Tongue (tissue), 2 donors: Measurements from ENCODE around the gene IL1RL2. TPM values are rescaled to one million over a fixed set of nuclear protein-coding genes. Genes with fewer than 3 reads are reported as not detected.
A peak's percentile ranks its signal among the peaks of the same experiment; 100 is the strongest.

Experiments used
- DNase-seq: peaks from one replicate; pipeline ENCODE4 v3.0.0-alpha.2; 2015
- total RNA-seq: library from RNA; depleted of rRNA; stranded (reverse); fragments of >200 nt; gene quantifications from one replicate; pipeline ENCODE4 v1.2.3, GENCODE V29; 2014

The IL1RL2 gene
- total RNA-seq, 1 donor from 2014 or later = 2.8 TPM

DNA sequence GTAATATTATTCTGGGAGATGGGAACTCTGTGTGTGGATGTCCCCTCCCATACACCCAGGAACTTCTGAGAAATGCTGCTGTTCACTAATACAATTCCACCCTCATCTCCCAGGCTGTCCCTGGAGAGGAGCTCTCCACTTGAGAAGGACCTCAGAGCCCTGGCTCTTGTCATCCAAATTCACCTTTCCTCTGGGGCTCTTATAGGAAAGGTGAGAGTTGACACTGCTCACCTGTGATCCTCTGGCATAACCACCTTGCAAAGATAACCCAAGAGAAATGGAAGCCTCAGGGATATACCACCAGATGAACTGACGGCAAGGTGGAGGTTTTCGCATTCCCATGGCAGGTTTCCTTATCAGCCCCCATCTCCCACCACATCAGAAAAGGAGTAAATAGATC is 52.0 kb downstream of the IL1RL2 start:
- no peak for DNase-seq

DNA sequence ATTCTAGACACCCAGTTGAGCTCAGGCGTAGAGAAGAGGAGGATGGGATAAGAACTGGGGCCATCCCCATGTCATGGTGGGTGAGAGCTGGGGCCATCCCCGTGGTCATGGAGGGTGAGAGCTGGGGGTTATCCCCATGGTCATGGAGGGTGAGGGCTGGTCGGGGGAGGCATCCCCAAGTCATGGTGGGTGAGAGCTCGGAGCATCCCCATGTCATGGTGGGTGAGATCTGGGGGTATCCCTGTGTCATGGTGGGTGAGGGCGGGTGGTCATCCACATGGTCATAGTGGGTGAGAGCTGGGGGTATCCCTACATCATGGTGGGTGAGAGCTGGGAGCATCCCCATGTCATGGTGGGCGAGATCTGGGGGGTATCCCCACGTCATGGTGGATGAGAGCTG is 52.5 kb downstream of the IL1RL2 start:
- no peak for DNase-seq

DNA sequence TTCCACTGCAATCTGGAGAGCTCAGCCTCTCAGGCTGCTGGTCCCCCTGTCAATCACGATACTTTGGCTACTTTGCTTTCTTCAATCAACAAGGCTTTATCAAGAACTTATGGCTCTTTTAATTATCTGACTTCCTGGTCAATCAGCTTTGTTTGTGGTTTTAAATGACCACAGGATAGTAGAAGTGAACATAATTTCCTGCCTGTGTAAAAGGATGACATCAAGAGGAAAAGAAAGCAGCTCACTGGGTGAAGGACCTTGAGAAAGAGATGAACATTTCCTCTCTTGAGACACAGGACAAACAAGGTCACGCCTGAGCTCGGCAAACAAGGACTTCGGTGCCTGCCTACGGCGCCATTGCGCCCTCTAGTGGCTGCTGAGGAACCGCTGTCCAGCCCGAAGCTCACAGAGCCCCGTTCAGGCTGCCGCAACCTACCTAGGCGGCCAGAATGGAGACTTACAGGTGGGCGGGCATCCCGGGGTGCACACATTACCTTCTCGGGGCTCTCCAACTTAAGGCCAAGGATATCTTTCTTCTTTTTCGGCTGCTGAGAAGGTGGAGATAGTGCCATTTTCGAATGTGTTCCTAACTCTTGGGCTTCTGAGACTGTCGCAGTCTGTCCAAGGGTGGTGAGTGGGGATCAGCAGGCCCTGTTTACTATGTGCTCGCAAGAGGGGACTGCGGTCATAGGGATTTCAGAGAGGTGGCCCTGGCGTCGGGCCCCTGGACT is 54.0 kb downstream of the IL1RL2 start:
- peak; percentile 93 for DNase-seq

DNA sequence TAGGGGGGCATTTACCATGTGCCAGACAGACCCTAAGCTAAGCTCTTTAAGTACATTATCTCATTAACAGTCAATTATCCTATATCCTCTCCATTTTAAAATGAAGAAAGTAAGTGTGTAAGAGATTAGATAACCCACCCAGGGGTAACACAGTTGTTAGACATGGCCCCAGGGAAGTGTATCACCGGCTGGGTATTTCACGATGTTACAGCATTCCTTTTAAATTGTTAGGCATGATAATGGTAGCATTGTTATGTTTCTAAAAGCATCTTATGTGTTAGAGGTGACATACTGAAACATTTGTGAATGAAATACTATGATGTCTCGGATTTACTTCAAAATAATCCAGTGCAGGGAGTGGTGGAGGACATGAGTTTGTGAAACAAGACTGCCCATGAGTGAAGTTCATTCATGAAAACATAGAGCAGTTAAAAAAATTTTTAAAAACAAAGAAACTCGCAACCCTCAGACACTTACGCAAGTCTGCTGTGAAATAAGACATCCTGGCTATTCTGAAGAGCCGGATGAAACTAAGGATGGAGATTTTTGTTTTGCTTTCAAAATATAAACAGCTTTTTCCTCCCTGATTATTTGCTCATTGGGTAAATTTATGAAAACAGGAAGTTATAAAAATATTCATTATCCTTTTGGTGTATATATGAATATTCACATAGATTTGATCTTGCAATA is 54.9 kb downstream of the IL1RL2 start:
- DNase-seq = no peak

DNA sequence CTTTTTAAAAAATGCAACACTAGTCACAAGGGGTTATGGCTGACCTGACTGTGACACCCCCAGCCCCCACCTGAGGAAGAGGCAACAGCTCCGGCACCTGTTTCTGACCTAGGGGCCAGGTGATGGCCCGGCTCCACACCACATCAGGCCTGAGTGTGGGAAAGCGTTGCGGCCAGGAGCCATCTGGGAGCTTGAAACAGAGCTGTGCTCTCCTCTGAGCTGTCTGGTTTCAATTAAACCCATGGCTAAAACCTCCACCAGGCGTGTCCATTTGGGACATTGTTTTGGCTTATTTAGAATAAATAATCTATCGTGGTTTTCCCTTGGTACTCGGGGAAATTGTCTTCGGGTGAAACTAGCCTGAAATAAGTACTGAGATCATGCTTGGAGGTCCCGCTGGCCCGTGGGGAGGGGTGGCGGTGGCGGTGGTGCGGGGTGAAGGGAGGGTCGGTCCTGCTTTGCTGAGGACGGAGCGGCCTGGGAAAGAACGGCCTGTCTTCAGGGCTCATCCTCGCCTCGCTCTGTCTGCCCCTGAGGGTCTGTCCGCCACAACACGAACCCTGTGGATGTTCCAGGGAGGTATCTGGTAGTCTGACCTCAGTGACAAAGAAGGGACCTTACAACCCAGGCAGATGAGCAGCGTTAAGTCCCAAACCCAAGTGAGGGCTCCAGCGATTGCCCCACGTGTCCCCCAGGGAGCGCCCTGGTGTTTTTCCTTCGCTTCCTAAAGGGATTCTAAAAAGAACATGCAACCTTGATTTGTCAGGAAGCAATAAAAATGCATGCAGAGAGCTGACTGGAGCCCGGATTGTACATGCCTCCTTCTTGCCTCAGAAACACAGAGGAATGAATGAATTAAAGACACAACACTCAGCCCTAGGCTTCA is 58.7 kb downstream of the IL1RL2 start:
- DNase-seq = peak; percentile 45

DNA sequence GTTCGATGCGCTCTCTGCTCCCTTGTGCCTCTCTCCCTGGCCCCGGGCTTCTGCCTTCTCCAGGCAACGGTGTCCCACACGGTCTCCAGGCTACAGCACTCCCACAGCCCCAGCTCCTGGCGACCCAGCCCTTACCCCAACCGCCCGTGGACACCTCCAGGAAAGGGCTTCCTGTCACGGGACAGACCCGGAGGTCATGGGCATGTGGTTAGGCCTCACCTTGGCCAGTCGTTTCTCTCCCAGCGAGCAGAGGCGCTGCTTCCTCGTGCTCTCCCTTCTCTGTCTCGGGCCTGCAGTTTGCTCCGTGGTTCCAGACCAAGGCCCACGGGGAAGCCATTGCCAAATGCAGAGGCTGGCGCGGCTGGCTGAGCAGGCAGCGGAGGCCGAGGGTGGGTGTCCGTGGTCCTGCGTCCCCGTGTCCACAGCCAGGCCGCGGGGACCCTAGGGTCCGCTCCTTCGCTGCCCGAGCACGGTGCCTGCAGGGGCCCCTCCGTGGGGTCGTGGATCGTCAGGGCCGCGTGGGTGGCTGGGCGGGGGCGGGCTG is 63.5 kb downstream of the IL1RL2 start:
- DNase-seq = no peak

DNA sequence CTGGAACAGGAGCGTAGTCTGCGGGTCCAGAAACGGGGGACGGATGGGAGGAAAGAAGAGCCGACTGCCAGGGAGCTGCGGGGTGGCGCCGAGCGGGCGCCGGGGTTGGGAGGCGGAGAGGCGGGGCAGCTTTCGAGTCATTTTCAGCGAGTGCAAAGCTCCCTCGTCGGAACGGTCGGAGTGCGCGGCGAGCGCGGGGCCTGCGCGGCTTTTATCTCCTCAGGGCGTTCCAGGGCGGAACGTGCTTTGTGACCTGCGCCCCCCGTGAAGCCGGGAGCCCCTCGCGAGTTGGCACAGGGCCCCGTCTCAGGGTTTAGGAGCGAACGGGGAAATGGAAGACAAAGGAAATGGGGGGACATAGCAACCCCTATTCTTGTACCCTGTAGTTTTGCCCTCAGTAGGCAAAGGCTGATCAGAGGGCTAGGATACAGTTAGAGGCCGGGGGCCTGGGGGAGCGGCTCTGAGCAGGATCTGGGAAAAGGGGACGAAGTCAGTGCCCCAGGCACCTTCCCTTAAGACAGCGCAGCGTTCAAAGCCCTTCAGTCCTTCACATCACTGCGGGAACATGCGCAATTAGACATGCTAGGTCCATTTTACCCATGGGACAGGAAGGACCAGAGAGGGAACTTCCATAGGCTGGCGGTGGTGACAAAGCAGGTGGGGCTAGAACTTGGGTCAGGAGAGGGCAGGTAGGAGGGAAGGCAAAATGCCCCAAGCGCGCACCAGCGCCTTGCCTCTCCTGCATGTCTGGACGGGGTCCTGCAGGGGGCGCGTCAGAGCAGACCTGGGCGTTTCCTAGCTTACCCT is 64.4 kb downstream of the IL1RL2 start:
- DNase-seq = peak; percentile 48

DNA sequence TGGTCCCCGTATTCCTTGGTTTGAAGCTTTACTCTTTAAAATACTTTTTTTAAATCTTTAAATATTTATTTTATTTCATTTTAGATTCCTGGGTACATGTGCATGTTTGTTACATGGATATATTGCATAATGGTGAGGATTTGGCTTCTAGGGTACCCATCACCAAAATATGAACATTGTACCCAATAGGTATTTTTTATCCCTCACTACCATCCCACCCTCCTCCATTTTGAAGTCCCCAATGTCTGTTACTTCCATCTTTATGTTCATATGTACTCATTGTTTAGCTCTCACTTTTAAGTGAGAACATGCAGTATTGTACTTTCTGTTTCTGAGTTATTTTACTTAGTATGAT is 65.0 kb downstream of the IL1RL2 start:
- DNase-seq = no peak

DNA sequence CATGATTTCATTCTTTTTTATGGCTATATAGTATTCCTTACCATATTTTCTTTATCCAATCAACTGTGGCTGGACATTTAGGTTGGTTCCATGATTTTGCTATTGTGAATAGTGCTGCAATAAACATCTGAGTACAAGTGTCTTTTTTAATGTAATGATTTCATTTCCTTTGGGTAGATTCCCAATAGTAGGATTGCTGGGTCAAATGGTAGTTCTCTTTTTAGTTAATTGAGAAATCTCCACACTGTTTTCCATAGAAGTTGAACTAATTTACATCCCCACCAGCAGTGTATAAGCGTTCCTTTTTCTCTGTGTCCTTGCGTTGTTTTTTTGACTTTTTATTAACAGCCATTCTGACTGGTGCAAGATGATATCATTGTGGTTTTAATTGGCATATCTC is 65.4 kb downstream of the IL1RL2 start:
- DNase-seq = no peak

DNA sequence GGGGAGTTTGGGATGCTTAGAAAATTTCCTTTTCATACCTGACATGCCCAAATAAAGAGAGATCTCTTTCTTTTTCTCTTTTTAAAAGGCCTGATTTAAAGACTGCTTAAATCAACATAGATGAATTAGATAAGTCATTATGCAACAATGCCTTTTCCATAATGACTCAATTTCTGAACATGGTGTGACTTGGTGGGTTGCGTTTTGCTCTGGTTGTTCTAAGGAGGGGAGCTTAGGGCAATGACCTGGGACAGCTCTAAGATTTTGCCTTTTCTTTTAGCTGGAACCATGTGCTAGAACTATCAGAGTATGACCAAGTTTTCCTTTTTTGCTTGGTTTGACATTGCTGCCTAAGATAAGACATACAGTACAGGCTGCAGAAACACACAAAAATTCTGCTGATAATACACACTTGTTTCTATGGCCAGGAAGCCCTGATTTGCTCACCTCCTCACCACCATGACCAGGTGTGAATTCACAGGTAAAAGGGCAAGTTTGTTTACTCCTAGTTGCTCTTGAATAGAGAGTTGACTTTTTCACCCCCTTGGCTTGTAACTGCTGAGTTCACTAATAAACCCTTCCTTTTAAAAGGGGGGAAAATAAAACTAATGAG is 66.4 kb downstream of the IL1RL2 start:
- DNase-seq = no peak

DNA sequence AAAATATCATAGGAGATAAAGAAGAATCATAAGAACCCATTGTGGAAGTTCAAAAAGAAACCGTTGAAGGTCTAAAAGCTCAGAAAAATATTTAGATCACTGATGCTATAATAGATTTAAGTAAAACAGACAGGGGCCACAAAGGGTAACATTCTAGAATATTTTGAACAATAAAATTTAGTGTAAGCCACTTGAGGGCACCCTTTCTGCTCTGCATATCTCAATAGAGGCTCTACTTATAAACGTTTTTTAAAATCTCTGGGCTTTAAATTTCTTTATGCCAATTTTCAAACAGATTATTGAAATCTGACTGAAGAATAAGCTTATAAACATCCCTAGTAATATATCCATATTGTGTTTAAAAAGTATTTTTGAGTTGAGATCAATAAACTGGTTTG is 66.9 kb downstream of the IL1RL2 start:
- DNase-seq = no peak

DNA sequence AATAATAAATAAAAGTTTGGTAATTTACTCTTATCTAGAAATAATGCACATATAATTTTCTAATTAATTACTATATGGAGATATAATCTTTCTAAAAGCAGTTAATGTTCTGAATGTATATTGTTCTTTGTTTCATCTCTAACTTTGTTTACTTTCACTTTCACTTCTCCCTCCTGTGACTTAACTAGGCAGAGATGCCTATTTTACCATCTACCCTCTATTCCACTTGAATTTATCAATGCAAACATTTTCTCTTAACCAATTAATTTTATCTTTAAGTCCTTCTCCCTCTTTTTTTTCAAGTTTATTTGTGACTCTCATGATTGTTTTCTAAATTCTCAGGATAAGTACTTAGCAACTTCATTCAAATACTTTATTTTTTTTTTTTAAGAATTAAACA is 69.5 kb downstream of the IL1RL2 start:
- DNase-seq = no peak

DNA sequence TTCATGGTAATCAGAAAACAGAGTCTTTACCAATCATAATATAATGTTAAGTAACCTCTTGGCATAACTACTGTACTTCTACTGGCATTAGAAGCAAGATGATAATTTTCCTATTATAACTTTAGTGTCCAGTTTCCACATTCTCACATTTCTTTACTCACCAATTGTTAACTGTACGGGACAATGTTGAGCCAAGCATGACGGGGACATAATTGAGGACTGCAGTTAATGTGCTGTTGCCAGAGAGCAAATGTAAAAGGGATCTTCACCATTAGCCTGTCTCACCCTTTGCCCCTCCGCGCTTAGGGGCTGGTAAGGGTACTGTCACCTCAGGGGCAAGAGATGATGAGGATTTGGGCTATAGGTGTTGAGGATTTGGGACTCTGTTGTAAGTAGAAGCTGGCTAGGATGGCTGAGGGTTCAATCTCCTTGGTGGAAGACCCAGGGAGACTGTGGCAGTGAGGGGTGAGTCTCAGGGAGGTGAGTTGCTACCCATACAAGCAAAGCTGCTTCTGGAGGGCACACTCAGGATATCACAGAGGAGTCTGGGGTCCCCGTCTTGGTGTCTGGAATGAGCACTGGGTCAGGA is 70.1 kb downstream of the IL1RL2 start:
- no peak for DNase-seq

DNA sequence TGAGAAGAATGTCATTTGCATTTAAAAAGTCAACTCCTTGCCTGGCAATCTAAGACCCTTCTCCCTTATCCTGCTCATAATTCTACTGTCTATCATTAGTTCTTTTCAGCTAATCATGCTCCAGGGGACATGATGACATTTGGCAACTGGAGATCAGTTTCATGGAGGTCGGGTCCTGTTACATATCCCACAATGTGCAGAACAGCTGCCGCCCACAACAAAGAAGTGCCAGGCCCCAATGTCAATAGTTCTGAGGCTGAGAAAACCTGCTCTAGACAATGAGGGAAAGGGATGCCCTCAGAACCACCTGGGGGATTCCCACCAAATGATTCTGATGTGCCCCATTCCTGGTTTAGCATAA is 71.2 kb downstream of the IL1RL2 start:
- peak; percentile 56 for DNase-seq

DNA sequence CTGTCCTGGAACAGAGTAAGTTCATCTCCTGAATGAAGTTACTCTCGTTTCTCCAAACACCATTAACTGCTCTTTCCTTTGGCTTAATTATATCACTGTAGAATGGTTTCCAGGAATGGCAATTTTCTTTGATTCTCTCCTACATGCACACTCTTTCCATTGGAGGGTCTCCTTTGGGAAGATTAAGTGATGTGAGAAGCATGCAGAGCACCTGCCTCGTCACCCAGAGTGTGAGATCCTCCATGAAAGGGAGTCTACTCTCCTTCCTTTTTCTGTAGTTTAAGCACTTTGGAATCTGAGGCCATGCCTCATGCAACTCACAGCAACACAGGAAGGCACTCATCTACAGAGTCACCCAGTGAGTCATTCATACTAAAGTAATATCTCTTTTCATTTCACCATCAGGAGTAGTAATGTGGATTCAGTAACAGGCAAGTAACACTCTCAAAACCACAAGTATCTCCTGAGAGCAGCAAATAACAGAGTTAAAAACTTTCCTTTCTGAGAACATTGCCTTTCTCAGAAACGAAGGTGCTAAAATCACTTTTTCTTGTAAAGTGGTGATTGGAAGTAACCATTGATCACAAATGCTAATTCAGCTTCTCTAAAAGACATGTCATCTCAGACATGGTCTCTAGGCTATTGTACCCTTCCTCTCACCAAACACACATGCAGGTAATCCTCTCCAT is 71.7 kb downstream of the IL1RL2 start:
- no peak for DNase-seq

DNA sequence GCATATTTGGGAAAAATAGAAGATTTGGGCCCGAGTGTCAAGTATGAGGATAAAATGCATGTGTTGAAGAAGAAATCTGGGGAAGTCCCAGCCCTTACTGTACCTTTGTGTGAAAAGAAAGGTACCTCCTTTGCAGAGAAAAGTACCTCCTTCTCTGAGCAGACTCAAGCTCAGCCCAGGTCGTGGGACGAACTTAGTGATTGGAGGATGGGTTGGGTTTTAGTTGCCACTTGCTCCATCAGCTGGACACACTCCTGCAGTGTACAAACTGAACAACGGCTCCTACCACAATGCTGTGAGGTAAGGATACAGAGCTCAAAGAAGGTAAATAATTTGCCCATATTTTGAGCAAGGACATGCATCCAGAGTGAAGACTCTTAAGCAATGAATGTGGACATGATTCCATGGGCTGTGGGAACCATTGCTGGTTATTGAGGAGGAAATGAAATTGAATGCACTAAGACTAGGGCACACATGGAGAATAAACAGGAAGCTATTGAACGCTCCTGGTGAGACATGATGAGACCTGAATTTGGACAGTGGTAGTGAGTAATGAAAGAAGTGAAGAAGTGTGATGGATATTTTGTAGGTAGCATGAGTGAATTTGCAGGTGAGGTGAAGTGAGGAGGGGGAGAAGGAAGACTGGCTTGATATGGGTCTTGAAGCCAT is 74.8 kb downstream of the IL1RL2 start:
- no peak for DNase-seq

DNA sequence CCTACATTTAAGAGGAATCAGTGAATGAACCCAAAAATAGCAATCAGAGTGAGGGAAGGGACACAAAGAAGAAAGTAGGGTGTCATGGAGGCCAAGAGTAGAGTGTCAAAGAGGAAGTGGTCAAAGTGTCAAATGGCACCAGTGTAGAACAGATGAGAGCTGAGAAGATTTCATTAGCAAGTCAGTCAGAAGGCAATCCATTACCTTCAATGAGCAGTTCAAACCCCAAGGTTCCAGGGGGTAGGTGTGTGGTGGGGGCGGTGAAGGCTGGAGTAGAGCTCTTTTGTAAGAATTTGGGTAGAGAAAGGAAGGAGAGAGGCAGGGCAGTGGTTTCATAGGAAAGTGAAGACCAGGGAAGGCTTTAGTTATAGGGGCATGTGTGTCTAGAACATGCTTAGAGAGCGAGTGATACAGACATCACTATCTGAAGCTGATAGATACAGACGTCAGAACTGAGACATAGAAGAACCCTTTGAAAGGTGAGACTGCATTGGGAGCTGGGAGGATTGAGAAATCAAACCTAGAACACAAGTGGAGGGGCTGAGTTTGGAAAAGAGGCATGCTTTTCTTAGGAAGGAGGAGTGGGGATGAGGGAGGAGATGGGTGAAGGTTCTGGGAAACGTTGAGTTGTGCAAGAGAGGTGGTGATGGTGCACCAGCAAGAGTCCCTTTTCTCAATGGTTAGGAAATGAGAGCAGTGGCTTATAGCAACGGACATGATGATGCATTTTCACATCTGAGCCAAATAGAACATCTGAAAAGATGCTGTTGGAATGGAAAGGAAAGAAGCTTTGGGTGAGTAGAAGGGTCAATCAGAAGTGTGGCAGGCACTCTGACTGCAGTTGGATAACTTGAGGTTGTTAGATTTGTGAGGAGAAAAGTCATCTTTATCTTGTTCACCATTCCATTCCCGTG is 75.7 kb downstream of the IL1RL2 start:
- no peak for DNase-seq

DNA sequence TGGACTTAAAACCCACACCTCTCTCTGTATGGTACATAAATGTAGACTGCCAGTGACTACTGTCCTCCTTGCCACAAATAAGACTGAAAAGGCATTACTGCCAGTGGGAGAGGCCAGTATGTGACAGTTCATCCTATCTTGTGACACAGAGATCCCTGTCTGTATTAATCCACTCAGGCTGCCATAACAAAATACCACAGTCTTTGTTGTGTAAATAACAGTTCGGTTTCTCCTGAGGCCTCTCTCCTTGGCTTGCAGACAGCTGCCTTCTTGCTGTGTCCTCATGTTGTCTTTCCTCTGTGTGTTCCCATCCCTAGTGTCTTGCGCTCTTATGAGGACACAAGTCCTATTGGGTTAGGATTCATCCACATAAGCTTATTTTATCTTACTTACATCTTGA is 78.1 kb downstream of the IL1RL2 start:
- no peak for DNase-seq

DNA sequence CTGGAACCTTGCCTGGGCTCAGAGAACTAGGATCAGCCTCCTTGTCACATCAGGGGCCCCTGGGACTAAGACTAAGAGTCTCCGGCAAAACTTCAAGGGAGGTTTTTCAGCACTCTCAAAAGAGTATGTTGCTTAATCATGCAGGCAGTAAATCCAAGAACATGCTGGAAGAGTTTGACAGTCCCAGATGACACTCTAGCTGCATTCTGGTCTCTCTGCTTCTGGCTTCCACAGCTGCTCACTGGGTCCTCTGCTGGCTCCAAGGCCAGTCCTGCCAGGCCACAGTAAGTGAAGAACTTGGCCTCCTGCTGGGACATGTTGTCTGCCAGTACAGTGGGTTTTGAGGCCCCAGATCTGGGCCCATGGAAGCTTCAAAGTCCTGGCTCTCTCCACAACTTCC is 79.4 kb downstream of the IL1RL2 start:
- no peak for DNase-seq
